Liver (tissue), 9 donors: ENCODE results near the gene SKI. TPM values are rescaled to one million over a fixed set of nuclear protein-coding genes. Genes with fewer than 3 reads are reported as not detected.

Experiments
- DNase-seq: peaks from one replicate; pipeline ENCODE4 v3.0.0-alpha.2; 2017; ENCODE audit warnings: low spot score
- H3K27ac ChIP-seq, 2 donors: one replicate each; pipeline ENCODE4 v1.7.0; 2013; ENCODE audit warnings: inconsistent platforms in 2 of 2, low read length in 2 of 2, control low read depth in 1 of 2, low read depth in 1 of 2, mild to moderate bottlenecking in 1 of 2
- H3K27me3 ChIP-seq, 4 donors: one replicate each; pipeline versions ENCODE4 v1.6.1 to v1.7.0; 2013; ENCODE audit warnings: low read length in 3 of 4, inconsistent platforms in 1 of 4, mild to moderate bottlenecking in 1 of 4, moderate library complexity in 1 of 4; ENCODE audit not compliant: control insufficient read depth in 4 of 4, insufficient read depth in 4 of 4
- H3K36me3 ChIP-seq, 4 donors: one replicate each; pipeline versions ENCODE4 v1.6.1 to v1.7.0; 2013; ENCODE audit warnings: low read length in 3 of 4, mild to moderate bottlenecking in 3 of 4, low read depth in 1 of 4, moderate library complexity in 1 of 4; ENCODE audit not compliant: control insufficient read depth in 4 of 4, insufficient read depth in 3 of 4
- H3K4me1 ChIP-seq, 4 donors: one replicate each; pipeline versions ENCODE4 v1.6.1 to v1.7.0; 2013; ENCODE audit warnings: low read length in 3 of 4, mild to moderate bottlenecking in 3 of 4, moderate library complexity in 1 of 4; ENCODE audit not compliant: control insufficient read depth in 4 of 4, insufficient read depth in 4 of 4
- H3K4me3 ChIP-seq, 3 donors: one replicate each; pipeline versions ENCODE4 v1.6.1 to v1.7.0; 2013; ENCODE audit warnings: low read length in 3 of 3, control low read depth in 1 of 3, low read depth in 1 of 3, mild to moderate bottlenecking in 1 of 3
- H3K9ac ChIP-seq, 2 donors: one replicate each; pipeline ENCODE4 v1.7.0; 2013; ENCODE audit warnings: low read length in 2 of 2, mild to moderate bottlenecking in 2 of 2, moderate library complexity in 2 of 2, control low read depth in 1 of 2, low read depth in 1 of 2
- H3K9me3 ChIP-seq, 4 donors: one replicate each; pipeline versions ENCODE4 v1.6.1 to v1.7.0; 2013; ENCODE audit warnings: low read length in 3 of 4; ENCODE audit not compliant: control insufficient read depth in 4 of 4
- ATF3 ChIP-seq: IDR thresholded peaks from 2 replicates; pipeline ENCODE4 v1.6.1; 2016; ENCODE audit warnings: antibody characterized with exemption
- CTCF ChIP-seq: fragments of 150-350 bp; IDR thresholded peaks from 2 replicates; pipeline ENCODE4 v1.5.1; 2017; ENCODE audit warnings: improper control_type of control experiment, low read depth, low read length; ENCODE audit not compliant: missing input control
- EGR1 ChIP-seq, 2 donors: IDR thresholded peaks; 2 replicates each; pipeline ENCODE4 v1.6.1; 2016 to 2018; ENCODE audit warnings: antibody characterized with exemption in 2 of 2, low read depth in 2 of 2
- FOXA1 ChIP-seq: IDR thresholded peaks from 2 replicates; pipeline ENCODE4 v1.6.1; 2016; ENCODE audit warnings: antibody characterized with exemption
- FOXA2 ChIP-seq: IDR thresholded peaks from 2 replicates; pipeline ENCODE4 v1.6.1; 2016; ENCODE audit warnings: antibody characterized with exemption
- GABPA ChIP-seq, 2 donors: IDR thresholded peaks in 1 of 2; conservative IDR thresholded peaks in 1 of 2; 2 replicates each; pipeline ENCODE4 v1.6.1; 2016; ENCODE audit warnings: antibody characterized with exemption in 2 of 2, mild to moderate bottlenecking in 1 of 2, moderate library complexity in 1 of 2
- HNF4A ChIP-seq, 2 donors: conservative IDR thresholded peaks; 2 replicates each; pipeline ENCODE4 v1.6.1; 2016; ENCODE audit warnings: antibody characterized with exemption in 2 of 2, mild to moderate bottlenecking in 2 of 2
- HNF4G ChIP-seq: IDR thresholded peaks from 2 replicates; pipeline ENCODE4 v1.6.1; 2016; ENCODE audit warnings: antibody characterized with exemption
- JUND ChIP-seq, 2 donors: IDR thresholded peaks; 2 replicates each; pipeline ENCODE4 v1.6.1; 2016; ENCODE audit warnings: antibody characterized with exemption in 2 of 2
- MAX ChIP-seq: IDR thresholded peaks from 2 replicates; pipeline ENCODE4 v1.6.1; 2016; ENCODE audit warnings: antibody characterized with exemption
- NR2F2 ChIP-seq: IDR thresholded peaks from 2 replicates; pipeline ENCODE4 v1.6.1; 2016; ENCODE audit warnings: antibody characterized with exemption
- RAD21 ChIP-seq, 2 donors: IDR thresholded peaks; 2 replicates each; pipeline ENCODE4 v1.6.1; 2016; ENCODE audit warnings: antibody characterized with exemption in 2 of 2, mild to moderate bottlenecking in 2 of 2
- REST ChIP-seq: IDR thresholded peaks from 2 replicates; pipeline ENCODE4 v1.6.1; 2016; ENCODE audit warnings: antibody characterized with exemption, mild to moderate bottlenecking
- RXRA ChIP-seq, 2 donors: IDR thresholded peaks; 2 replicates each; pipeline ENCODE4 v1.6.1; 2017 to 2018; ENCODE audit warnings: antibody characterized with exemption in 2 of 2, mild to moderate bottlenecking in 1 of 2
- SP1 ChIP-seq: IDR thresholded peaks from 2 replicates; pipeline ENCODE4 v1.6.1; 2018; ENCODE audit warnings: antibody characterized with exemption, mild to moderate bottlenecking
- TAF1 ChIP-seq: conservative IDR thresholded peaks from 2 replicates; pipeline ENCODE4 v1.6.1; 2016; ENCODE audit warnings: antibody characterized with exemption, mild to moderate bottlenecking
- ZBTB33 ChIP-seq: IDR thresholded peaks from 2 replicates; pipeline ENCODE4 v1.6.1; 2016; ENCODE audit warnings: antibody characterized with exemption
- WGBS: extraction: QIAGEN DNeasy Blood & Tissue Kit; methylation state at CpG from one replicate; pipeline ENCODE4 v1.1.7; 2013; 5-methylcytosine and 5-hydroxymethylcytosine counted together
- polyA plus RNA-seq, 2 donors: library from polyadenylated mRNA; stranded (reverse) in 1 of 2; unstranded in 1 of 2; fragments of 200-250 nt in 1 of 2; fragments of >200 nt in 1 of 2; fragmentation: Nextera tagmentation in 1 of 2; extraction: Ambion mirVana in 1 of 2; gene quantifications; one replicate each; pipeline versions ENCODE4 v1.2.1 to v1.2.3, GENCODE V29; 2013 to 2015
- total RNA-seq, 2 donors: library from RNA; depleted of rRNA; stranded (reverse); fragments of >200 nt; gene quantifications; one replicate each; pipeline ENCODE4 v1.2.3, GENCODE V29; 2014
- donor health status: healthy.
- donor health status: healthy.
- donor health status: healthy.
- donor health status: healthy.
- donor health status: healthy.

Gene SKI
- total and polyA plus RNA-seq, 4 donors, result 3.2 to 21.3 (median 19.5) TPM

- Histone ChIP-seq H3K27ac (no peak overlapping the region), H3K9me3 (no peaks in the 10 kb centered on the region), H3K4me1 (no peaks in the 10 kb centered on the region), H3K27me3 (no peaks in the 10 kb centered on the region), H3K9ac (no peak overlapping the region), H3K36me3 (no peaks in the 10 kb centered on the region), H3K4me3 (no peak overlapping the region)
- TF ChIP-seq FOXA1 (no peak), SP1 (no peak), HNF4G (no peak), GABPA (IDR thresholded peaks at IDR 0.05 in 1 of 2, conservative IDR thresholded peaks at IDR 0.05 in 1 of 2) (no peak), CTCF (no peak), REST (no peak), FOXA2 (no peak), JUND (IDR thresholded peaks at IDR 0.05) (no peak)
- WGBS, result 90% methylated on average over 37 of the region's 37 CpGs
- no peak for DNase-seq
These were observed 129.1 kb downstream of the SKI start for GRCh38 chr1:2356911-2357845.

- Histone ChIP-seq H3K9me3 (no peaks in the 10 kb centered on the region), H3K4me1 (no peaks in the 10 kb centered on the region), H3K36me3 (no peaks in the 10 kb centered on the region), H3K4me3 (no peak overlapping the region), H3K27me3 (no peaks in the 10 kb centered on the region), H3K9ac (no peak overlapping the region), H3K27ac (no peak overlapping the region)
- TF ChIP-seq ATF3 (no peak), NR2F2 (no peak), REST (no peak), RAD21 (IDR thresholded peaks at IDR 0.05) (no peak), EGR1 (IDR thresholded peaks at IDR 0.05; ENCODE audit: low read depth in 2 of 2) (no peak), FOXA2 (no peak), HNF4A (conservative IDR thresholded peaks at IDR 0.05) (no peak), HNF4G (no peak), CTCF (no peak), ZBTB33 (no peak), TAF1 (no peak), MAX (no peak), FOXA1 (no peak), GABPA (IDR thresholded peaks at IDR 0.05 in 1 of 2, conservative IDR thresholded peaks at IDR 0.05 in 1 of 2) (no peak), RXRA (IDR thresholded peaks at IDR 0.05) (no peak)
- no peak for DNase-seq
- 93% methylated on average over 13 of the region's 13 CpGs for WGBS
These were observed 130.0 kb downstream of the SKI start for GRCh38 chr1:2358072-2358471.
